ENCODE measurements around the gene OR7C1. TPM values are rescaled to one million over a fixed set of nuclear protein-coding genes. Genes with fewer than 3 reads are reported as not detected.

The OR7C1 gene
- total and polyA plus RNA-seq, 10 of the 15 experiments (the other 5 are each of a cell fraction or from before 2014, with no cell fraction given), result 0.04 to 0.06 TPM; not detected in 8

- Histone ChIP-seq H2AFZ (ENCODE audit: control insufficient read depth, low read depth, low read length) (no peak overlapping the region), H3K4me1 (ENCODE audit: control insufficient read depth, insufficient read depth, low read length) (no peaks in the 10 kb centered on the region; the same call in 1 of the 2 replicates), H3K4me2 (ENCODE audit: control insufficient read depth, insufficient read depth) (no peak overlapping the region), H3K4me3 (no peak overlapping the region), H4K20me1 (ENCODE audit: control insufficient read depth, insufficient read depth) (no peaks in the 10 kb centered on the region), H3K9ac (ENCODE audit: control insufficient read depth, insufficient read depth, low read length) (no peak overlapping the region), H3K79me2 (ENCODE audit: control insufficient read depth, insufficient read depth, low read length) (no peaks in the 10 kb centered on the region), H3K9me3 (replicated peaks; ENCODE audit: control insufficient read depth, insufficient read depth, low read length) (no peaks in the 10 kb centered on the region), H3K27me3 (replicated peaks in 1 of 2; ENCODE audit: control insufficient read depth in 2 of 2, insufficient read depth in 2 of 2, low read length in 1 of 2) (0 out of 4 replicates have a peak, but pooled peaks cover 0 to 2% of the 10 kb centered on the region in 2 experiments), H3K27ac (ENCODE audit: control insufficient read depth, insufficient read depth) (no peak overlapping the region), H3K36me3 (ENCODE audit: control insufficient read depth in 2 of 2, insufficient read depth in 2 of 2, low read length in 1 of 2) (no peaks in the 10 kb centered on the region)
- no peak for ATAC-seq
- intact Hi-C loops (cut with micrococcal nuclease; ENCODE audit: unreplicated experiment), result no loop called here
- no TSS peak for BruUV-seq (replicated peaks)
- in situ Hi-C loops (cut with MboI), result no loop called here
- ChIA-PET POLR2A (no interaction called here), CTCF (no interaction called here), RAD21 (ENCODE audit: unreplicated experiment) (no interaction called here), SMC1A (ENCODE audit: uncharacterized antibody, unreplicated experiment) (no interaction called here)
- DNase-seq (ENCODE audit: low read depth, low spot score), result no peak
- WGBS (ENCODE audit: insufficient coverage, insufficient replicate concordance, low lambda C conversion rate, missing lambda C conversion rate), result 67% methylated on average over 3 of the region's 3 CpGs
- FAIRE-seq, result no peak
- no peak for TF ChIP-seq BACH1 (IDR thresholded peaks at IDR 0.05; ENCODE audit: borderline replicate concordance)
- TF ChIP-seq JUNB (IDR thresholded peaks at IDR 0.05), result no peak
These were observed 30.2 kb downstream of the OR7C1 start for GRCh38 chr19:14804765-14805164.

GRCh38 chr19:14798760-14799159, 36.2 kb downstream of the OR7C1 start:
- Histone ChIP-seq H3K4me2 (ENCODE audit: control insufficient read depth, insufficient read depth) (no peak overlapping the region), H3K4me3 (no peak overlapping the region), H3K9me3 (replicated peaks; ENCODE audit: control insufficient read depth, insufficient read depth, low read length) (no peaks in the 10 kb centered on the region), H3K36me3 (ENCODE audit: control insufficient read depth in 2 of 2, insufficient read depth in 2 of 2, low read length in 1 of 2) (no peaks in the 10 kb centered on the region), H4K20me1 (ENCODE audit: control insufficient read depth, insufficient read depth) (no peaks in the 10 kb centered on the region), H2AFZ (ENCODE audit: control insufficient read depth, low read depth, low read length) (no peak overlapping the region), H3K27me3 (replicated peaks in 1 of 2; ENCODE audit: control insufficient read depth in 2 of 2, insufficient read depth in 2 of 2, low read length in 1 of 2) (peaks cover 0 to 2% of the 10 kb centered on the region in 2 experiments; a peak in 1 of 4 replicates), H3K27ac (ENCODE audit: control insufficient read depth, insufficient read depth) (no peak overlapping the region), H3K79me2 (ENCODE audit: control insufficient read depth, insufficient read depth, low read length) (no peaks in the 10 kb centered on the region), H3K4me1 (ENCODE audit: control insufficient read depth, insufficient read depth, low read length) (no peaks in the 10 kb centered on the region), H3K9ac (ENCODE audit: control insufficient read depth, insufficient read depth, low read length) (no peak overlapping the region)
- ATAC-seq (no peak), FAIRE-seq (no peak), DNase-seq (ENCODE audit: low read depth, low spot score) (no peak)
- ChIA-PET RAD21 (ENCODE audit: unreplicated experiment) (no interaction called here), POLR2A (no interaction called here), CTCF (no interaction called here), SMC1A (ENCODE audit: uncharacterized antibody, unreplicated experiment) (interaction anchor here (0.6 kb wide), 1 partner anchor 13 kb away, joined by 3 read pairs; no protein-coding TSS in a partner anchor)
- intact Hi-C loops (cut with micrococcal nuclease; ENCODE audit: unreplicated experiment) (no loop called here), in situ Hi-C loops (cut with MboI) (no loop called here)
- WGBS (ENCODE audit: insufficient coverage, insufficient replicate concordance, low lambda C conversion rate, missing lambda C conversion rate), result 37% methylated on average over 5 of the region's 5 CpGs
- BruUV-seq (replicated peaks), result no TSS peak
- TF ChIP-seq RBBP5 (conservative IDR thresholded peaks at IDR 0.05), result no peak
- TF ChIP-seq IKZF1 (conservative IDR thresholded peaks at IDR 0.05), result no peak
- no peak for TF ChIP-seq ZSCAN29 (IDR thresholded peaks at IDR 0.05)
- TF ChIP-seq HDAC6 (IDR thresholded peaks at IDR 0.05; ENCODE audit: unreplicated experiment), result no peak
- no peak for TF ChIP-seq MLLT1 (IDR thresholded peaks at IDR 0.05)
- no peak for TF ChIP-seq USF2 (IDR thresholded peaks at IDR 0.05; ENCODE audit: borderline replicate concordance, low read depth, low read length)
- TF ChIP-seq CREM (IDR thresholded peaks at IDR 0.05; ENCODE audit: low read depth), result no peak
- no peak for TF ChIP-seq ZBTB40 (IDR thresholded peaks at IDR 0.05; ENCODE audit: borderline replicate concordance)
- no peak for TF ChIP-seq ATF7 (IDR thresholded peaks at IDR 0.05; ENCODE audit: low read depth)
- TF ChIP-seq CEBPB (IDR thresholded peaks at IDR 0.05; ENCODE audit: borderline replicate concordance in 1 of 2, low read depth in 2 of 2, low read length in 2 of 2), result no peak
- no peak for TF ChIP-seq ZBED1 (IDR thresholded peaks at IDR 0.05; ENCODE audit: borderline replicate concordance)

Measured in GM12878 (cell line).